OCI-LY3 (cell line): ENCODE data around the gene CLEC16A.

ENCODE experiments used
- CTCF ChIP-seq: fragments of 200-600, 300-600 bp; sonication (generic); IDR thresholded peaks from 2 replicates; pipeline ENCODE4 v1.5.1; 2014; ENCODE audit warnings: antibody characterized with exemption, low read length, low read depth
- EZH2phosphoT487 ChIP-seq: fragments of 200-600 bp; shearing (Covaris generic); IDR thresholded peaks from 2 replicates; pipeline ENCODE4 v1.6.1; 2018; ENCODE audit warnings: antibody characterized with exemption, mixed run types, low read depth

- TF ChIP-seq CTCF (no peak), EZH2phosphoT487 (no peak)
These were observed 54.9 kb downstream of the CLEC16A start for GRCh38 chr16:10999300-10999699.
